Measurements from ENCODE around the gene ARHGAP8.
"Not testable (repeated sequence)": the region's sequence is repeated elsewhere in the genome, so short reads cannot be mapped to it uniquely, and the experiment has no call there.

Gene ARHGAP8

DNA sequence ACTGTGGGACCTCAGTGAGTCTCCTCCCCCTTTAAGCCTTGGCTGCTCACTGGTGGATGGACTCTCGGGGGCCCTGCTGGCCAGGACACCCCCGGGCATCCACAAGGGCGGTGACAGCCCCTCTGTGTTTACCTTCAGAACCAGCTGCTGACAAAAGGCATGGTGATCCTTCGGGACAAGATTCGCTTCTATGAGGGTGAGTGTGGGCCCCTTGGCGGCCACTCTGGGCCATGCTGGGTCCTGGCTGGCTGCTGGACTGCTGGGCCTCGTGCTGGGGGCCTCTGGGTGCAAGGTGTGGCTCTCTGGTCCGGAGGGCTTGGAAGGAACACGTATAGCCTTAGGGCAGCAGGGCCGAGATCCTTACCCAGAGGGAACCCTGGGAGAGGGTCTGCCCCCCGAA is 25.9 kb upstream of the ARHGAP8 start:
- no peak for DNase-seq

GRCh38 chr22:44727148-44727547 is 25.2 kb upstream of the ARHGAP8 start:
- no peak for DNase-seq

DNA sequence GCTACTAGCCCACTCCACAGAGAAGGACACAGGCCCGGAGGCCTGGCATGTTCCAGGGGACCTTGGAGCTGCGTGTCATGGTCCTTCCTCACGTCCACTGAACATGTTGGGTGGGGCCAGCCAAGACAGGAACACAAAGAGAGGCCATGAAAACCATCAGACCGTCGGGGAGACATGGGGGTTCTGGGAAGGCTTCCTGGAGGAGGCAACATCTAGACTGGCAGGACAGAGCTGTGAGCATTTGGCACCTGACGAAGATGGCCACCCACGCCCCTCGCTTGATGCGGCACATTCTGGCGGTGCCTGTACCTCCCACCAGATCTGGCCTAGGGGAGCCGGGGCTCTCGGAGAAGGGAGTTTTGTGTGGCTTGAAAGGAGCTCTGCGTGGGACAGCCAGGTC is 24.7 kb upstream of the ARHGAP8 start:
- no peak for DNase-seq

DNA sequence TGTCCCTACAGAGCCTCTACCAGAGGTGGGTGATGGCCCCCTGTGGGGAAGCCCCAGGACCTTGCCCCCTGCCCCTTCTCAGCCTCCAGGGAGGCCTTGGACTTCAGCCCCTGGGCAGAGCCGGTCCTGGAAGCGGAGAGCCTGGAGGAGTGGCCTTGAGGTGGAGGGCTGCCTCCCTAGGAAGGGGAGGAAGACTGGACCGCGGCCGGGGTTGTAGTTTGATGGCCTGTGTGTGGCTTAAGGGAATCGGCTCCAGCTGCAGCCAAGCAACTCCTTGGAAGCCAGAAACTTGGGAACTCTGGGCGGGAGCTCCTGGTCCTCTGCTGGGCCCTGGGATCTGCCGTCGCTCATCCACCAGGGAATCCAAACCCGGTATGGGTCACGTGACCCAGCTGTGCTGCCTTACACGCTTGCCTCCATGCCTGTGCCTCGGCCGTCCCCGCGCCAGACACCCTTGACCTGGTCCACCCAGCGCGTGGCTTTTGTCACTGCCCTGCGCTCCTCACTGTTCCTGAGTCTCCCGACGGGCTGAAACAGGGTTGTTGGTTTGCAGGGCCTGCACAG is 23.5 kb upstream of the ARHGAP8 start:
- no peak for DNase-seq

- DNase-seq: no peak
These were observed 22.9 kb upstream of the ARHGAP8 start for GRCh38 chr22:44729391-44730021.

- DNase-seq: no peak
These were observed 22.4 kb upstream of the ARHGAP8 start for GRCh38 chr22:44730022-44730393.

- no peak for DNase-seq
These were observed 21.7 kb upstream of the ARHGAP8 start for GRCh38 chr22:44730490-44731356.

DNA sequence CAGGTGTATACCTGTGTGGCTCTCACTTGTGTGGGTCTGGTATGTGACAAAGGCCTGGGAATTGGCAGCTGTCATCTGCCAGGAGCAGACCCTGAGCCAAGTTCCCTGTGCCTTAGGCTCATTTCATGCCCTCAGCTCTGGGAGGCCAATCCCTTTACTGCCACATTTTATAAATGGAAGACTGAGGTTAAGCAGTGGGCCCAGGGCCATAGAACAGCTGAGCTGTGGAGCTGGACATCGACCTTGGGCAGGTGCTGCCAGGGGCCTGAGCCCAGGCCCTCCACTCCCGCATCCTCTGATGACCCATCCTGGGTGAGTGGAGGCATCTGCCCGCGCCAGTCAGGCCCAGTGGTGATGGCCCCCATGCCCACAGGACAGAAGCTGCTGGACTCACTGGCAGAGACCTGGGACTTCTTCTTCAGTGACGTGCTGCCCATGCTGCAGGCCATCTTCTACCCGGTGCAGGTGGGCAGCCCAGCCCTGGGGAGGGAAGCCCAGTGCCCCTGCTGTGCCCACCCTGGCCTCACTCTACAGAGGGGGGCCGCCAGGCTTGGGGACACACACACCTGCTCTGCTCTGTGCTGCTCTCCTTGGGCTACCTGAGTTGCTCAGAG is 20.9 kb upstream of the ARHGAP8 start:
- no peak for DNase-seq

- no peak for DNase-seq
These were observed 20.3 kb upstream of the ARHGAP8 start for GRCh38 chr22:44732017-44732561.

DNA sequence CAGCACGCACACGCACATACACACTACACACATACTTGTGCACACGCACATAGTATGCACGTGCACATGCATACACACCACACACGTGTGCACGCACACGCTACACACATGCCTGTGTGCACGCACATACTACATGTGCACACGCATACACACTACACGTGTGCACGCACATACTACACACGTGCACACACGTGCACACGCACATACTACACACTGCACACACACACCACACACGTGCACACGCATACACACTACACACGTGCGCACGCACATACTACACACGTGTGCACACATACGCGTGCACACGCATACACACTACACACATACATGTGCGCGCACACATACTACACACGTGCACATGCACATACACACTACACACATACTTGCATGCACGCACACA is 19.7 kb upstream of the ARHGAP8 start:
- DNase-seq: no peak

- DNase-seq: no peak
These were observed 18.8 kb upstream of the ARHGAP8 start for GRCh38 chr22:44733426-44734106.

GRCh38 chr22:44734278-44734677 is 18.1 kb upstream of the ARHGAP8 start:
- no peak for DNase-seq

DNA sequence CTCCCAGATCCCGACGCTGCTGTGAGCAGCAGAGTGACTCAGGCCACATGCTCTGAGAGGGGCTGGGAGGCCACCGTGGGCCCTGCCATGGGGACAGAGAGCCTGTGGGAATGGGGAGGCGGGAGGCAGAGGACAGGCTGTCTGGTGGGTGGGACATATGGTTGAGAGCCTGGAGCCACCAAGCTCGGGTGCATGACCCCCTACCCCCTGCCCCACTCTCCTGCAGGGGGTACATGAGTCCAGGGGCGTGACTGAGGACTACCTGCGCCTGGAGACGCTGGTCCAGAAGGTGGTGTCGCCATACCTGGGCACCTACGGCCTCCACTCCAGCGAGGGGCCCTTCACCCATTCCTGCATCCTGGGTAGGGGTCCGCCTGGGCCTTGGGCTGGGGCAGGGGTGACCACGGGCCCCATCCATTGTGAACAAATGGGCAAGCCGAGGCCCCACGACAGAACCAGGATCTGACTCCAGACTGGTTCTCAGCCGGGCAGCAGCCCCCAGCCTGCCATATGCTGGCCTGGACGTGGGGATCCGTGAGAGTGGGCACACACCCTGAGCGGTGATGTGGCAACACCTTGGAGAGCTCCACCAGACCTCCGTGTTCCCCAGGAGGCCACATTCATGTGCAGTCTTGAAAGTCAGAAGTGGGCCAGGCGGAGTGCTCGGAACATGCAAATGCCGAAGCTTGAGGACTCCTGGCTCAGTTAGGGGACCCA is 17.4 kb upstream of the ARHGAP8 start:
- no peak for DNase-seq

GRCh38 chr22:44735518-44736428 is 16.6 kb upstream of the ARHGAP8 start:
- DNase-seq: peak; percentile 25

- DNase-seq: no peak
These were observed 15.6 kb upstream of the ARHGAP8 start for GRCh38 chr22:44736581-44737405.

DNA sequence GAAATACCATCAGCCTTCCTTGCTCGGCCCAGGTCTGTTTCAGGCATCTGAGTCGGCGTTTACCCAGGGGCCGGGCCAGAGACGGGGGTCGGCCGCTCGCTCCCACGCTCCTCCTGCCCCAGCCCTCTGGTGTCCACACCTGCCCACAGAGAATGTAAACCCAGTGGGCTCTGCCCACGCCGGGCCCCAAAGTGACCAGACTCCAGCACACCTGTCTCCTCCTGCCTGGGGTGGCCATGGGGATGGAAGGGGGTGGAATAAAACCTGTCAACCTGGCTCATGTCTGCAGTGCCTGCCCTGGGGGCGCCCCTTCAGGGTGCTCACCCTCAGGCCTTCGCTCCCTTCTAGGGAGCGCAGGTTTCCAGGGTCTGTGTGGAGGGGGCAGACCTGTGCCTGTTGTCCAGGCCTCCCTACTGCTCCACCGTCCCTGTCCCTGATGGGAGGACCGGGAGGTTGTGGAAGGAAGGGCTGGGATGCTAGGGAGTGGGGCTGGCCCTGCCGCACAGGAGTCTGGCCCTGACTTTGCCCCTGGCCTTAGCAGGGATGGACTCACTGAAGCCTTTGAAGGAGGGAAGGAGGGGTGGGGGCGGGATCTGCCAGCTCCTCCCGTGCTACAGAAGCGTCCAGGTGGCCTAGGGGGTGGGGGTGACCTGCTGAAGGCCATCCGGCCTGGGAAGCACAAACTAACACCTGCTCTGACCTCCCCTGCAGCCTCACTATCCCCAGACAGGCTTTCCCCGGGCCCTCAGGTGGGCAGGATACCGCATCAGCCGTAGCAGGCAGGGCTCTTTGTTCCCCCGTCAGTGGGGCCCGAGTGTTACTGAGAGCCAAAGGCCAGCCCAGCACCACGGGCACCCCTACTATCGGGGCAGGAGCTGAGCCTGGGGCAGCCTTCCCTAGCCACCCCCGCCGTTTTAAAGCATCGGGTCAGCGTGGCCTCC is 14.7 kb upstream of the ARHGAP8 start:
- no peak for DNase-seq

GRCh38 chr22:44738347-44738715 is 14.0 kb upstream of the ARHGAP8 start:
- no peak for DNase-seq

DNA sequence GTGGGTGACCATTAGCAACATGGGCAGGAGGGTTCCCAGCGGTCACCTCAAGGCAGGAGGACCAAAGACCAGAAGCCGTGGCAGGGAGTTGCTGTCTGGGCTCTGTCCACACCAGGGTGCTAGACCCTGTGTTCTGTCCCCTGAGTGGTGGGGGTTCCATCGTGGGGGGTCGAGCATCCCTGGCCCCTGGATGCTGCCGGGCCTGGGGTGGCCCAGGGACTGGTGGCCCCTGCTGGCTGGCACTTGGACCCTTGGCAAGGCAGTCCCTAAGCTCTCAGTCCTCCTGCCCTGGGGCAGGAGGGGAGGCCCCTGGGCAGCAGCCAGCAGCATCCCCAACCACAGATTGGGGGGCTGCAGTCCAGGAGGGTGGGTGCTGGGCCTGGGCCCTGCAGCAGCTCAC is 13.4 kb upstream of the ARHGAP8 start:
- DNase-seq: no peak

GRCh38 chr22:44739666-44740065 is 12.7 kb upstream of the ARHGAP8 start:
- DNase-seq: not testable (repeated sequence)

All from KG1 (cell line).